OCI-LY1 (cell line): ENCODE measurements around the gene E2F3.

Experiments
- EZH2 ChIP-seq: fragments of 200-600 bp; sonication (generic), shearing (Covaris generic); IDR thresholded peaks from 2 replicates; pipeline ENCODE4 v1.8.0; 2017; ENCODE audit warnings: borderline replicate concordance, mixed run types, mild to moderate bottlenecking, antibody characterized with exemption, low read length, moderate library complexity, mixed read lengths
- TF ChIP-seq, protein P1 (sequence below): fragments of 200-600 bp; sonication (generic), shearing (Covaris generic); IDR thresholded peaks from 2 replicates; pipeline ENCODE4 v1.5.1; 2017; ENCODE audit warnings: mild to moderate bottlenecking, antibody characterized with exemption, low read length, moderate library complexity, mixed read lengths

DNA sequence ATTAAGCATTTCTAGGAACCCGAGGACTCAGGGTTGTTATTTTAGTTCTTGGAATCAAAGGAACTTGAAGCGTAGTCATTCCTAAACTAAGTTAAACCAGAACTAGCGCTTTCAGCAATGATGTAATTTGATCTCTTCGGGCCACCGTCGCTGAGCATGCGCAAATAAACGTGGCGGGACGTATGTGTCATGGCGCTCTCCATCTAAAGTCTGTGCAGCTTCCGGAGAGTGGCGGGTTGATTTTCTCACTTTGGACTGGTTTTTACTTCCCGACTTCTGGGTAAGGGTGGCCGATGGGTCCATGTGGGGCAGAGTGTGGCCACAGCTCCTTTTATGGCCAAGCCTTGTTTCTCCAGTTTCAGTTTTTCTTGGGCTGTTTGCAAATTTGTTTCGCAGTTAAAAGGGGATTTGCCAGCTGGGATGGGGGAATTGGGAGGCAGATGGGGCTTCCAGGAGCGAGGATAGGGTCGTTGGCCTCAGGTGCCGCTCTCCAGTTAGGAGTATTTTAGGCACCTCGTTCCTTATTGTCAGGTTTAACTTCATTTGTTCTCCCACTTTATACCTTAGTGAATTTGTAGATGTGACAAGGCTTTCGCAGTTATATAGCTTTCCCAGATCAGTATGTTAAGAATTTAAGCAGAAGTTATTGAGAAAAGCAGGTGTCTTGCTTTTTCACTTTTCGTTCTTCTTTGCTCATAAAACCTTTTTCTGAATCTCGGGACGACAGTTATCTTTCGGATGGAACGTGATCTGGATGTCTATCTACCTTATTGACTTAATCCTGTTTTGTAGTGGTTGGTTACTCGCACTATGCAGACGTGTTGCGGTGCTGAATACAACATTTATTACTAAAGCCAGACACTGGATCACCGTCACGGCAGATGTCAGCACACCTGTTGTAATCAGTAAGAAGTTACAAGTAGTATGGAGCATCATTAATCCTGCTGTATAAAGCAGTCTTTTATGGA is 132.9 kb downstream of the E2F3 start, which contains the start of gene CDKAL1:
- no peak for TF ChIP-seq EZH2
- TF ChIP-seq, protein P1, sequence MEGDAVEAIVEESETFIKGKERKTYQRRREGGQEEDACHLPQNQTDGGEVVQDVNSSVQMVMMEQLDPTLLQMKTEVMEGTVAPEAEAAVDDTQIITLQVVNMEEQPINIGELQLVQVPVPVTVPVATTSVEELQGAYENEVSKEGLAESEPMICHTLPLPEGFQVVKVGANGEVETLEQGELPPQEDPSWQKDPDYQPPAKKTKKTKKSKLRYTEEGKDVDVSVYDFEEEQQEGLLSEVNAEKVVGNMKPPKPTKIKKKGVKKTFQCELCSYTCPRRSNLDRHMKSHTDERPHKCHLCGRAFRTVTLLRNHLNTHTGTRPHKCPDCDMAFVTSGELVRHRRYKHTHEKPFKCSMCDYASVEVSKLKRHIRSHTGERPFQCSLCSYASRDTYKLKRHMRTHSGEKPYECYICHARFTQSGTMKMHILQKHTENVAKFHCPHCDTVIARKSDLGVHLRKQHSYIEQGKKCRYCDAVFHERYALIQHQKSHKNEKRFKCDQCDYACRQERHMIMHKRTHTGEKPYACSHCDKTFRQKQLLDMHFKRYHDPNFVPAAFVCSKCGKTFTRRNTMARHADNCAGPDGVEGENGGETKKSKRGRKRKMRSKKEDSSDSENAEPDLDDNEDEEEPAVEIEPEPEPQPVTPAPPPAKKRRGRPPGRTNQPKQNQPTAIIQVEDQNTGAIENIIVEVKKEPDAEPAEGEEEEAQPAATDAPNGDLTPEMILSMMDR, result no peak
